HG03520 (cell line): ENCODE data around the gene ABCB9.
"Not testable (repeated sequence)": the region's sequence is repeated elsewhere in the genome, so short reads cannot be mapped to it uniquely, and the experiment has no call there.

Experiments
- ATAC-seq: cut with Tn5 transposase; IDR thresholded peaks from one replicate; pipeline ENCODE4 v1.9.1; 2021; ENCODE audit warnings: mild to moderate bottlenecking, moderate library complexity; ENCODE audit not compliant: unreplicated experiment

The ABCB9 gene

DNA sequence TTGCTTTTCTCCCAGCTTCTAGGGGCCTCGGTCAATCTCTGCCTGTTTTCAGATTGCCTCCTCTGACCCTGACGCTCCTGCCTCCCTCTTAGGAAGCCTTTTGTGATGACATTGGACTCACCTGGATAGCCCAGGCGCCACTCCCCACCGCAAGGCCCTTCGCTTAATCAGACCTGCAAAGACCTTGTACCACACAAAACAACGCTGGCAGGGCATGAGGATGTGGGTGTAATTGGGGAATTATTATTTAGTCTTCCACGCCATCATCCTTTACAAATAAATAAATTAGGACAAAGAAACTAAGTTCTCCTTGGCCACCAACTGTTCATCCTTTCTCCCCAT is 62.6 kb downstream of the ABCB9 start:
- ATAC-seq: no peak

GRCh38 chr12:122902854-122903692 is 63.2 kb downstream of the ABCB9 start:
- ATAC-seq: no peak

DNA sequence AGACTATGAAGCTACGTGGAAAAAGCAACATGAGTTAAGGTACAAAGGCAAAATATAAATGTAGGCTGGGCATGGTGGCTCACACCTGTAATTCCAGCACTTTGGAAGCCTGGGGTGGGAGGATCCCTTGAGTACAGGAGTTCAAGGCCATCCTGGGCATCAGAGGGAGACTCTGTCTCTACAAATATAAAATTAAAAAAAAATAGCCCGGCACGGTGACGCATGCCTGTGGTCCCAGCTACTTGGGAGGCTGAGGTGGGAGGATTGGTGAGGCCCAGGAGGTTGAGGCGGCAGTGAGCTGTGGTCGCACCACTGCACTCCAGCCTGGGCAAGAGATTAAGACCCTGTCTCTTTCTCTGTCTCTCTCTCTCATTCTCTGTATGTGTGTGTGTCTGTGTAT is 66.4 kb downstream of the ABCB9 start:
- ATAC-seq: no peak

DNA sequence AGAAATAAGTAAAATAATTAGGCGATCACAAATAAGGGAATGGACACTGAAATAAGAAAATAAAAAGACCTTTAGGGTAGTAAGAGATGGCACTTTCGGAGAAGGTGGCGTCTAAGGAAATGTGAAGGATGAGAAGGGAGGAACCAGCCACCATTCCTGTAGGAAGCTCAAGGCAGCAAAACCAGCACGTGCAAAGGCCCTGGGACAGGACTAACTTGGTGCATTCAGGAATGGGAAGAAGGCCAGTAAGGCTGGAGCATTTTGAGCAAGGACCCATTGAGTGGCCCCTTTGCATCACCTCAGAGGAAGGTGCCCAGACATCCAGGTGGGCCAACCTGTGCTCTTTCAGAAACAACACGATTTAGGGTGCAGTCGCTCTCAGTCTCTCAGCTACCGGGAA is 69.6 kb downstream of the ABCB9 start:
- ATAC-seq: no peak

GRCh38 chr12:122895704-122896636 is 70.3 kb downstream of the ABCB9 start, which contains the start of gene VPS37B:
Gene VPS37B (minus strand): TSS chr12:122896124. CDS start chr12:122896062, 62 bp downstream.
- ATAC-seq: no peak

- ATAC-seq: no peak
These were observed 71.0 kb downstream of the ABCB9 start for GRCh38 chr12:122895320-122895703.

- no peak for ATAC-seq
These were observed 71.8 kb downstream of the ABCB9 start for GRCh38 chr12:122894193-122895121.

- ATAC-seq: no peak
These were observed 72.8 kb downstream of the ABCB9 start for GRCh38 chr12:122893208-122894153.

GRCh38 chr12:122892724-122893123 is 73.5 kb downstream of the ABCB9 start:
- not testable (repeated sequence) for ATAC-seq

DNA sequence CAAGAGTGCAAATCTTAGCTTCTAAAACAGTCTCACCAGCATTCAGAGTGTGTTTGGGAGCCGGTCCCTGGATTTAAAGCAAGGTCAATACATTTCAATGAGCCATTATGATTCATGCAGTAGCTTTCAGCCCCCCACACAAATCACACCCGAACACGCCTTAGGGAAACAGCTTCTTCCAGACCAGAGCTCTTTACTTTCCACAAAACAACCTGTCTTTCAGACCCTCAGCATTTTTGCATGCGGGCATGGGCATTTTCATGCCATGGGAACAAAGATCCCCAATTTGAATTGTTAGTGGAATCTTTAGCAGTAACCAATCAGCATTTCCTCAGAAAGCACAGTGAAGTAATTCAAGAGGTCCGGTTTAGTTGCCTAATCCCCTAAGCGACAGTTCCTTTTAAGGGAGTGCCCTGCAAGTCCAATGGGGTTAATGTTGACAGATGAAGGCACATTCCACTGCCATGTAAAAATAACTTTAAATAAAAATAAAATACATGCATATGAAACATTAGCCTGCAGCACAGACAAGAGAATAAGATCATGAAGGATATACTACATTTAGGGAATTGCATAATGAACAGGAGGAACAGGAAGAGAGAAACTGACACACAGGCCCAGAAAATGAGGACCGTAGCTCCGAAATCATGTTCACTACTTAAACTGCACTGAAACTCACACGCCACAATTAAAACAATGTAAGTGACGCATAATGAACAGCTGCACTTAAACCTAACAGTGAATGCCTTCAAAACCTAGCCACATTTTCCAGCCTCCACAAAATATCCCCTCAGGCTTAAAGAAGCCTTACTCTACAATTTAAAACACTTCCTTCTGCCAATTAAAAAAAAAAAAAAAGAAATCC is 74.4 kb downstream of the ABCB9 start:
- ATAC-seq: no peak

GRCh38 chr12:122889761-122890520 is 76.3 kb downstream of the ABCB9 start:
- ATAC-seq: no peak

GRCh38 chr12:122888232-122888752 is 78.0 kb downstream of the ABCB9 start:
- no peak for ATAC-seq

- ATAC-seq: peak; percentile 20
These were observed 78.4 kb downstream of the ABCB9 start for GRCh38 chr12:122887819-122888212.

DNA sequence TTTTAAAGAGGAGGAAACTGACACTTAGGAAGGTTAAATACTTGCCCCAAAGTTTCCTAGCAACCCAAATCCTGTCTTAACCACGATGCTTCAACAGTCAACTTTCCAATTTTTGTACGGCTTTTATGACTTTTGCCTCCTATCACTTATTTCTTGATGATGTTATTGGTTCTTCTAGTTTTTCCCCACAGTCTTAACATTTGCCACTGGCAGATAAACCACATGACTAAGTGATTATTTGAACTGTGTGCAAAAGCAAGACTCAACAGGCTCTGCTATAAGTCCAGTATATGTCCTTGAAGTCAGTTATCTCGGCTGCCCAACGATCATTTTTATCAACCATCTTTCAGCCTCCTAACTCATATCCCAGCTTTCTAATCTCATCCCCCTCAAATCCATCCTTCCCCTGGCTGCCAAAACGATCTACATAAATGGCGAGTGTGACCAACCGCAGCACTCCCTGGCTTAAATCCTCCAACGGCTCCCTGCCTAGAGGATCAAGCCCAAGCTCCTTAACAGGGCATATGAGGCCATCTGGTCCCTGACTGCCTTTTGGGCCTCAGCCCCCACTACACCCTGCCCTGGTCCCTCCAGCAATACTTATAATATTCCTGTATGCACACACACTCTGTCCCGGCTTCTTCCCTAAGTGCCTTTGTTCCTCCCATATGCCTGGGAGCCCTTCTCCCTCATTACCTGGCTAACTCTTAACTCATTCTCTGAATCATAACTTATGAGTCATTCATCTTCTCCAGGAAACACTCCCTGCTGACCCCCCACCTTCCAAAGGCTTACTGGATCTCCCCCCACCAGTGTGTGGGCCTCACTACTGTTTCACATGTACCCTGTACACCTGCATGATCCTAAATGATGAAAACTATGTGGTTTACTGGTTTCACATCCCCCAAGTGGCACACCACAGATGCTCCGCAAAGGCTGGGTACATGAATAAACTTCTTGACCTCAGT is 79.1 kb downstream of the ABCB9 start:
- ATAC-seq: peak; percentile 75

DNA sequence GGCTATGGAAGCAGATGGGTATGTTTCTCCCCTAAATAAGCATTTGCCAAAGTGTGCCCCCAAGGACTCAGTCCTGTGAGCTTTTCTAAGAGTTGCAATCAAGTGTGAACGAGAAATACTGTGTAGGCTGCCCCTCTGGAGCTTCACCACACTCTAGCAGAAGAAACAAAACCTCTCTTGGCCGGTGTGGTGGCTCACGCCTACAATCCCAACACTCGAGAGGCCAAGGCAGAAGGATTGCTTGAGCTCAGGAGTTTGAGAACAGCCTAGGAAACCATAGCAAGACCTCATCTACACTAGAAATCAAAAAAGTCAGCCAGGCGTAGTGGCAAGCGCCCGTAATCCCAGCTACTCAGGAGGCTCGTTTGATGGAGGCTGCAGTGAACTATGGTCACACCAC is 80.1 kb downstream of the ABCB9 start:
- no peak for ATAC-seq

DNA sequence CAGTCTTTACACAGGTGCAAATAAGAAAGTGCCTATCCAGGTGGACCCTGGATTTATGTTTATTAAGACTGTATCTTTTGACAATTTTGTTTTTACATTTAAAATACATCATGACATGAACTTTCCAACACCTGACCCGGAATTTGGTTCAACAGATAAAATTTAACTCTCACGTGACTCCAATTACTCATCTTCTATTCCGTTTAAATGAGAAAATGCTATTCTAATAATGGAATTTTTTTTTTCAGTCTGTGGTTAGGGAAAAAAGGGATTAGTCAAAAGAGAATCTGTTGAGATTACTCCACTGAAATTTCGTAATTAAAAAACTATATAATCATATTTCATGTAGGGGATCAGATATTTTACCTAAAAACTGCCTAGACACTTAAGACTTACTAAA is 81.4 kb downstream of the ABCB9 start:
- ATAC-seq: no peak
